NCI-H2029 (cell line): ENCODE measurements around the gene TSNAX.
"Not testable (repeated sequence)": the region's sequence is repeated elsewhere in the genome, so short reads cannot be mapped to it uniquely, and the experiment has no call there.

Experiments used
- DNase-seq: peaks from one replicate; lab custom pipeline; 2025; lab: John Stamatoyannopoulos, UW

The TSNAX gene

GRCh38 chr1:231561647-231562383 is 33.3 kb downstream of the TSNAX start:
- no peak for DNase-seq

GRCh38 chr1:231563247-231563646 is 34.8 kb downstream of the TSNAX start:
- DNase-seq: peak; percentile 25

GRCh38 chr1:231564373-231564772 is 35.9 kb downstream of the TSNAX start:
- no peak for DNase-seq

- DNase-seq: no peak
These were observed 38.0 kb downstream of the TSNAX start for GRCh38 chr1:231566496-231566895.

- DNase-seq: not testable (repeated sequence)
These were observed 41.8 kb downstream of the TSNAX start for GRCh38 chr1:231570262-231570661.

GRCh38 chr1:231571904-231572303 is 43.4 kb downstream of the TSNAX start:
- no peak for DNase-seq

GRCh38 chr1:231575472-231575871 is 47.0 kb downstream of the TSNAX start:
- no peak for DNase-seq

- DNase-seq: no peak
These were observed 48.6 kb downstream of the TSNAX start for GRCh38 chr1:231576804-231577718.

- DNase-seq: no peak
These were observed 52.4 kb downstream of the TSNAX start for GRCh38 chr1:231580874-231581273.

GRCh38 chr1:231581859-231582258 is 53.4 kb downstream of the TSNAX start:
- no peak for DNase-seq

- no peak for DNase-seq
These were observed 54.9 kb downstream of the TSNAX start for GRCh38 chr1:231583376-231583775.

- DNase-seq: no peak
These were observed 55.6 kb downstream of the TSNAX start for GRCh38 chr1:231584117-231584516.

- no peak for DNase-seq
These were observed 56.5 kb downstream of the TSNAX start for GRCh38 chr1:231584921-231585320.

GRCh38 chr1:231590453-231591198 is 62.2 kb downstream of the TSNAX start:
- peak; percentile 12 for DNase-seq

- DNase-seq: no peak
These were observed 63.0 kb downstream of the TSNAX start for GRCh38 chr1:231591466-231591865.

GRCh38 chr1:231592809-231593208 is 64.3 kb downstream of the TSNAX start:
- no peak for DNase-seq

GRCh38 chr1:231593264-231593663 is 64.8 kb downstream of the TSNAX start:
- not testable (repeated sequence) for DNase-seq

- no peak for DNase-seq
These were observed 65.7 kb downstream of the TSNAX start for GRCh38 chr1:231594123-231594522.

- no peak for DNase-seq
These were observed 66.3 kb downstream of the TSNAX start for GRCh38 chr1:231594749-231595148.

- no peak for DNase-seq
These were observed 67.9 kb downstream of the TSNAX start for GRCh38 chr1:231596337-231596791.

- DNase-seq: no peak
These were observed 69.5 kb downstream of the TSNAX start for GRCh38 chr1:231597971-231598370.

GRCh38 chr1:231600458-231600976 is 72.0 kb downstream of the TSNAX start:
- no peak for DNase-seq
